ENCODE data around the gene DTHD1. TPM values are rescaled to one million over a fixed set of nuclear protein-coding genes. Genes with fewer than 3 reads are reported as not detected.

DTHD1 gene
- total RNA-seq, 6 experiments from 2014 or later = not detected

DNA sequence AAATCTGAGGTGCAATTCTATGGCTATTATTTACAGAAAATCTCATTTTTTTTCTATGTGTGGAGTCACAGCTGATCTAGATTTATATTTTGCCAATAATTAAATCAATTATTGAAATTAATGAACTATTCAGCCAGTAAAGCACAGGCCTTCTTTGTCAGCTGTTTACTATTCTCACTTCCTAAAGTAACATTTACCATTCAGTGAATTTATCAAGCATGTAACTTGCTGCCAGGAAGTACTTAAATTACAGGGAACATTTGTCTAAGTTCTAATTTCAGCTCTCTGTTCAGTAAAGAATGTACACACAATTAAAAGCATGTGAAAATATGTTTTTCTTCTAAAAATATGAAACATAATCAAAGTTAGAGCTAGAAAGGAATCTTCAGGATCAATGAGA, 79.3 kb downstream of the DTHD1 start:
- DNase-seq = no peak
- TF ChIP-seq, protein P1, sequence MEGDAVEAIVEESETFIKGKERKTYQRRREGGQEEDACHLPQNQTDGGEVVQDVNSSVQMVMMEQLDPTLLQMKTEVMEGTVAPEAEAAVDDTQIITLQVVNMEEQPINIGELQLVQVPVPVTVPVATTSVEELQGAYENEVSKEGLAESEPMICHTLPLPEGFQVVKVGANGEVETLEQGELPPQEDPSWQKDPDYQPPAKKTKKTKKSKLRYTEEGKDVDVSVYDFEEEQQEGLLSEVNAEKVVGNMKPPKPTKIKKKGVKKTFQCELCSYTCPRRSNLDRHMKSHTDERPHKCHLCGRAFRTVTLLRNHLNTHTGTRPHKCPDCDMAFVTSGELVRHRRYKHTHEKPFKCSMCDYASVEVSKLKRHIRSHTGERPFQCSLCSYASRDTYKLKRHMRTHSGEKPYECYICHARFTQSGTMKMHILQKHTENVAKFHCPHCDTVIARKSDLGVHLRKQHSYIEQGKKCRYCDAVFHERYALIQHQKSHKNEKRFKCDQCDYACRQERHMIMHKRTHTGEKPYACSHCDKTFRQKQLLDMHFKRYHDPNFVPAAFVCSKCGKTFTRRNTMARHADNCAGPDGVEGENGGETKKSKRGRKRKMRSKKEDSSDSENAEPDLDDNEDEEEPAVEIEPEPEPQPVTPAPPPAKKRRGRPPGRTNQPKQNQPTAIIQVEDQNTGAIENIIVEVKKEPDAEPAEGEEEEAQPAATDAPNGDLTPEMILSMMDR (IDR thresholded peaks at IDR 0.05) = no peak
- H3K36me3 Mint-ChIP-seq (ENCODE audit: low read depth) = no peaks in the 10 kb centered on the region
- no peaks in the 10 kb centered on the region for H3K4me1 Mint-ChIP-seq (ENCODE audit: low read depth)
- H3K9me3 Mint-ChIP-seq = peaks cover 38% of the 10 kb centered on the region
- H3K27ac Mint-ChIP-seq = no peak overlapping the region
- H3K27me3 Mint-ChIP-seq (ENCODE audit: insufficient read depth) = no peaks in the 10 kb centered on the region; the same call in 1 of the 2 replicates
- no peak overlapping the region for H3K4me3 Mint-ChIP-seq

DNA sequence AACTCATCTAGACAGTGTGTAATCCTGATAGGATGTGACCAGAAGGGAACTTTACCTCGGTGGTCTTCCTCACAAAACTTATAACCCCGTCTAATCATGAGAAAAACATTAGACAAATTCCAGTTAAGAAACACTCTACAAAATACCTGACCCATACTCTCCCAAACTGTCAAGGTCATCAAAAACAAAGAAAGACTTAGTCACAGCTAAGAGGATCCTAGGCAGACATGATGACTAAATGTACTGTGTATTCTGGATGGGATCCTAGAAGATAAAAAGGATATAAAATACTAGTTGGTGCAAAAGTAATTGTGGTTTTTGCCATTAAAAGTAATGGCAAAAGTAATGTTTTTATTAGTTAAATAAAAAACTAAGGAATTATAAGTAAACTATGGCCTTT, 81.6 kb downstream of the DTHD1 start:
- DNase-seq = no peak
- Mint-ChIP-seq H3K27me3 (ENCODE audit: insufficient read depth) (no peaks in the 10 kb centered on the region; the same call in 1 of the 2 replicates), H3K4me3 (no peak overlapping the region), H3K36me3 (ENCODE audit: low read depth) (no peaks in the 10 kb centered on the region), H3K9me3 (peaks cover 35% of the 10 kb centered on the region), H3K27ac (no peak overlapping the region), H3K4me1 (ENCODE audit: low read depth) (no peaks in the 10 kb centered on the region)
- TF ChIP-seq, protein P1 (IDR thresholded peaks at IDR 0.05) = no peak

DNA sequence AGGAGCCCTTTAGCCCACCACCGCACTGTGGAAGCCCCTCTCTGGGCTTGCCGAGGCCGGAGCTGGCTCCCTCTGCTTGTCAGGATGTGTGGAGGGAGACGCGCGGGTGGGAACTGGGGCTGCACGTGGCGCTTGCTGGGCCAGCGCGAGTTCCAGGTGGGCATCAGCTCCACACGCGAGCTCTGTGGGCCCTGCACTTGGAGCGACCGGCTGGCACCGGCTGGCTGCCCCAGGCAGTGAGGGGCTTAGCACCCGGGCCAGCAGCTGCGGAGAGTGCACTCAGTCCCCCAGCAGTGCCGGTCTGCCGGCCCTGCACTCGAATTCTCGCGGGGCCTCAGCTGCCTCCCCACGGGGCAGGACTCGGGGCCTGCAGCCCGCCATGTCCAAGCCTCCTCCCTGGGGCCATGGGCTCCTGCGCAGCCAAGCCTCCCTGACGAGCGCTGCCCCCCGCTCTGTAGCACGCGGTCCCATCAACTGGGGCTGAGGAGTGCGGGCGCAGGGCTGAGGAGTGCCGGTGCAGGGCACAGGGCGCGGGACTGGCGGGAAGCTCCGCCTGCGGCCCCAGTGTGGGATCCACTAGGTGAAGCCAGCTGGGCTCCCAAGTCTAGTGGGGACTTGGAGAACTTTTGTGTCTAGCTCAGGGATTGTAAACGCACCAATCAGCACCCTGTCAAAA, 93.6 kb downstream of the DTHD1 start:
- H3K27me3 Mint-ChIP-seq (ENCODE audit: insufficient read depth) = no peaks in the 10 kb centered on the region
- peaks cover 30% of the 10 kb centered on the region for H3K9me3 Mint-ChIP-seq
- H3K4me1 Mint-ChIP-seq (ENCODE audit: low read depth) = no peaks in the 10 kb centered on the region
- no peaks in the 10 kb centered on the region for H3K36me3 Mint-ChIP-seq (ENCODE audit: low read depth)
- DNase-seq = no peak
- no peak overlapping the region for H3K27ac Mint-ChIP-seq
- TF ChIP-seq, protein P1 (IDR thresholded peaks at IDR 0.05) = no peak
- H3K4me3 Mint-ChIP-seq = no peak overlapping the region

- Mint-ChIP-seq H3K4me1 (ENCODE audit: low read depth) (no peaks in the 10 kb centered on the region), H3K27ac (no peak overlapping the region), H3K9me3 (peaks cover 21% of the 10 kb centered on the region), H3K36me3 (ENCODE audit: low read depth) (no peaks in the 10 kb centered on the region), H3K27me3 (ENCODE audit: insufficient read depth) (no peaks in the 10 kb centered on the region), H3K4me3 (no peak overlapping the region)
- TF ChIP-seq, protein P1 (IDR thresholded peaks at IDR 0.05) = no peak
- DNase-seq = no peak
Observed at GRCh38 chr4:36385951-36386571, 104.6 kb downstream of the DTHD1 start.

DNA sequence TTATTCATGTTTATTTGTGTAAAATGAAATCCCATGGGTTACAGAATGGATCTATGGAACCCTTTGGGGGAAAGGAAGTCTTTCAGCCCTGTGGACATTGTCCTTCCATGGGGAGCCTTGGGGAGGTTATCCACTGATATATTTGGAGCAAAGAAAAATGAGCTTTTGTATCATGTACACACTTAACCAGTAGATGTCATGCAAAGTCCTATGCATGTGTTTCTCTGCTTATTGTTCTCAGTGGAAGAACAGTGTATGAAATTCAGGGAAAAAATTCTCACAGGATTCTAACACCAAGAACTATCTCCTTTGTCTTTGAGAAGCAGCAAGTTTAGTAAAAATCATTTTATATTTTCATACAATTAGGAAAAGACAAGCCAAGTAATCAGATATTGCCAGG, 105.3 kb downstream of the DTHD1 start:
- peaks cover 25% of the 10 kb centered on the region for H3K9me3 Mint-ChIP-seq
- H3K4me1 Mint-ChIP-seq (ENCODE audit: low read depth) = no peaks in the 10 kb centered on the region
- TF ChIP-seq, protein P1 (IDR thresholded peaks at IDR 0.05) = no peak
- no peak overlapping the region for H3K27ac Mint-ChIP-seq
- H3K36me3 Mint-ChIP-seq (ENCODE audit: low read depth) = no peaks in the 10 kb centered on the region
- no peak overlapping the region for H3K4me3 Mint-ChIP-seq
- no peak for DNase-seq
- H3K27me3 Mint-ChIP-seq (ENCODE audit: insufficient read depth) = no peaks in the 10 kb centered on the region
